Uterus (tissue), 4 donors: ENCODE data around the gene ZBTB49. TPM values are rescaled to one million over a fixed set of nuclear protein-coding genes. Genes with fewer than 3 reads are reported as not detected.

ENCODE experiments used
- DNase-seq, 2 donors: peaks; one replicate each; pipeline ENCODE4 v3.0.0-alpha.2; 2019 to 2020
- H3K27ac ChIP-seq, 2 donors: fragments of 200-600 bp; sonication (generic); 1 replicate in 1 of 2; 2 replicates in 1 of 2; pipeline ENCODE4 v1.5.1; 2016 to 2018
- H3K27me3 ChIP-seq, 2 donors: fragments of 200-600 bp; sonication (generic); one replicate each; pipeline ENCODE4 v1.5.1; 2018 to 2019; ENCODE audit warnings: control low read depth in 1 of 2
- H3K36me3 ChIP-seq, 2 donors: fragments of 200-600 bp; sonication (generic); one replicate each; pipeline ENCODE4 v1.5.1; 2019; ENCODE audit warnings: control low read depth in 1 of 2
- H3K4me1 ChIP-seq, 2 donors: fragments of 200-600 bp; sonication (generic); one replicate each; pipeline ENCODE4 v1.5.1; 2018 to 2019; ENCODE audit warnings: control low read depth in 1 of 2
- H3K4me3 ChIP-seq, 2 donors: fragments of 200-600 bp; sonication (generic); 1 replicate in 1 of 2; 2 replicates in 1 of 2; pipeline ENCODE4 v1.5.1; 2018 to 2019; ENCODE audit warnings: mild to moderate bottlenecking in 1 of 2
- H3K9me3 ChIP-seq, 2 donors: fragments of 200-600 bp; sonication (generic); one replicate each; pipeline ENCODE4 v1.5.1; 2019; ENCODE audit warnings: control low read depth in 1 of 2
- CTCF ChIP-seq, 4 experiments: fragments of 200-600 bp in 2 of 4; fragments of 450-650 bp in 2 of 4; sonication (generic) in 2 of 4; IDR thresholded peaks; one replicate each; pipeline ENCODE4 v1.5.1; 2016 to 2019; ENCODE audit warnings: antibody characterized with exemption in 4 of 4, mild to moderate bottlenecking in 2 of 4, moderate library complexity in 1 of 4
- POLR2A ChIP-seq, 2 donors: fragments of 450-650 bp; IDR thresholded peaks; one replicate each; pipeline ENCODE4 v1.6.1; 2016; ENCODE audit warnings: antibody characterized with exemption in 2 of 2, mild to moderate bottlenecking in 1 of 2, moderate library complexity in 1 of 2
- intact Hi-C: fragments of 100-400 bp; cut with DNase I; formaldehyde crosslinking; loops from one replicate; pipeline ENCODE4 v1.15.1; 2023; ENCODE audit warnings: low total_unique reads
- total RNA-seq, 4 donors: library from RNA; depleted of rRNA in 3 of 4; stranded (reverse); fragments of >200 nt in 3 of 4; gene quantifications; one replicate each; pipeline versions ENCODE4 v1.1.0 to v1.2.4, GENCODE V29; 2014 to 2023
- donor health status: DM: yes; HTN: yes; CAD: no.

Gene ZBTB49
- total RNA-seq, 4 donors from 2014 or later = 2.8 to 8.5 (median 6.6) TPM

GRCh38 chr4:4355302-4355701, 65.3 kb downstream of the ZBTB49 start:
- Histone ChIP-seq H3K4me1 (no peaks in the 10 kb centered on the region), H3K27ac (no peak overlapping the region), H3K9me3 (no peaks in the 10 kb centered on the region), H3K36me3 (no peaks in the 10 kb centered on the region), H3K27me3 (no peaks in the 10 kb centered on the region), H3K4me3 (no peak overlapping the region)
- intact Hi-C loops = no loop called here
- no peak for TF ChIP-seq CTCF (IDR thresholded peaks at IDR 0.05)
- TF ChIP-seq POLR2A (IDR thresholded peaks at IDR 0.05) = no peak
- no peak for DNase-seq

GRCh38 chr4:4356106-4357041, 66.3 kb downstream of the ZBTB49 start:
- no peaks in the 10 kb centered on the region for H3K27me3 ChIP-seq
- no peak overlapping the region for H3K27ac ChIP-seq
- H3K9me3 ChIP-seq = no peaks in the 10 kb centered on the region
- intact Hi-C loops = no loop called here
- H3K36me3 ChIP-seq = no peaks in the 10 kb centered on the region
- TF ChIP-seq CTCF (IDR thresholded peaks at IDR 0.05) = no peak
- no peak for TF ChIP-seq POLR2A (IDR thresholded peaks at IDR 0.05)
- H3K4me3 ChIP-seq = no peak overlapping the region
- no peaks in the 10 kb centered on the region for H3K4me1 ChIP-seq
- DNase-seq = peak in 1 of 2 donors; percentile 33

DNA sequence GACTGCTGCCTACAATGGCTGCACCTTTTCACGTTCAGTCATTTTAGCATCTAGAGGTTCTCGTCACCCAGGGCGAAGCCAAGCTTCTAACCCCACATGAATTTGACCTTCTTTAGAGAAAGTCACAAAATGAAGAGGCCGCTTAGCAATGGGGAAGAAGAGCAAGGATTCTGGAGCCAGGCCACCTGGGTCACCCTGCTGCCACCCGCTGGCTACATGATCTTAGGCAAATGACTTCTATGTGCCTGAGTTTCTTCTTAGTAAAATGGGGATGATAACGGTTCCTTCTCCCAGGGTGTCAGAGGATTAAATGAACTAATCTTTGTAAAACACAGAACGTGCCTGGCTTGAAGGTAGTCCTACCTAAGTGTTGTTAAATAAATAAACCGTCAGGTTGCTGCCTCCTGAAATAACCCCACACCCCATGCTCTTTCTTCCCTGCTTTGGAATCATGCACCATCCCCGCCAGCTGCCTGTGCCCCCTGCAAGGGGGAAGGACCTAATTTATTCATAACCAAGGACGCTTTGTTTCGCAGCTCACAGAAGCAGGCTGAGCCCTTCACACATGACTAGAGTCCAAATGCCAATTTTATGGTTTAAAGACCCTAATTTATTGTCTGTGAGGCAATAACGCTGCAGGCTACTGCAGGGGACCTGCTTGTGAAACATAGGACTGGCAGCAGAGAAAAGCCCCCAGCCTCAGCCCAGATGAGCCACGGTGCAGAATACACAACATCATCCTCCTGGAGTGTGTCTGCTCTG, 68.2 kb downstream of the ZBTB49 start:
- TF ChIP-seq POLR2A (IDR thresholded peaks at IDR 0.05) (no peak), CTCF (IDR thresholded peaks at IDR 0.05) (no peak)
- no peaks in the 10 kb centered on the region for H3K36me3 ChIP-seq
- no peak for DNase-seq
- no peak overlapping the region for H3K27ac ChIP-seq
- intact Hi-C loops = no loop called here
- no peaks in the 10 kb centered on the region for H3K27me3 ChIP-seq
- H3K9me3 ChIP-seq = no peaks in the 10 kb centered on the region
- H3K4me3 ChIP-seq = no peak overlapping the region
- H3K4me1 ChIP-seq = no peaks in the 10 kb centered on the region

DNA sequence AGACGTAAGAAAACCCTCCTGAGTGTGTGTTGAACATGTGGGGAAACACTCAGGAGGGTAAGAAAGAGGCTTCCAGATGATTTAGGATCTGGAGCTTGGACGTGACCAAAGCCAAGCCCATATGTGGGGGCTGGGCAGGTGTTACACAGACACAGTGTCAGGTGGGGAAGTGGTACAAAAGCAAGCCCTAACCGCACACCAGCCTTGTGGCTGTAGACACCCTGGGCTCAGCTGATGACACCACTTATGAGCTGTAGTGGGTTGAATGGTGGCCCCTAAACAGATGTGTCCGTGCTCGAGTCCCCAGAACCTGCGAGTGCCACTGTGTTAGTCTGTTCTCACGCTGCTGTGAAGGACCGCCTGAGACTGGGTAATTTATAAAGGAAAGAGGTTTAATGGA, 71.8 kb downstream of the ZBTB49 start:
- intact Hi-C loops = no loop called here
- H3K4me3 ChIP-seq = no peak overlapping the region
- H3K27me3 ChIP-seq = no peaks in the 10 kb centered on the region
- TF ChIP-seq POLR2A (IDR thresholded peaks at IDR 0.05) = no peak
- TF ChIP-seq CTCF (IDR thresholded peaks at IDR 0.05) = no peak
- H3K9me3 ChIP-seq = no peaks in the 10 kb centered on the region
- no peak overlapping the region for H3K27ac ChIP-seq
- no peaks in the 10 kb centered on the region for H3K4me1 ChIP-seq
- DNase-seq = no peak
- H3K36me3 ChIP-seq = no peaks in the 10 kb centered on the region
